C4-2B (cell line): ENCODE measurements around the gene SLC4A4.

Source experiments
- H3K27ac ChIP-seq: fragments of 450-650 bp; 2 replicates; pipeline ENCODE4 v1.5.1; 2017
- CTCF ChIP-seq: fragments of 450-650 bp; conservative IDR thresholded peaks from 2 replicates; pipeline ENCODE4 v1.5.1; 2017; ENCODE audit warnings: mild to moderate bottlenecking
- ZFX ChIP-seq: fragments of 450-650 bp; IDR thresholded peaks from 2 replicates; pipeline ENCODE4 v1.6.1; 2017

Gene SLC4A4

DNA sequence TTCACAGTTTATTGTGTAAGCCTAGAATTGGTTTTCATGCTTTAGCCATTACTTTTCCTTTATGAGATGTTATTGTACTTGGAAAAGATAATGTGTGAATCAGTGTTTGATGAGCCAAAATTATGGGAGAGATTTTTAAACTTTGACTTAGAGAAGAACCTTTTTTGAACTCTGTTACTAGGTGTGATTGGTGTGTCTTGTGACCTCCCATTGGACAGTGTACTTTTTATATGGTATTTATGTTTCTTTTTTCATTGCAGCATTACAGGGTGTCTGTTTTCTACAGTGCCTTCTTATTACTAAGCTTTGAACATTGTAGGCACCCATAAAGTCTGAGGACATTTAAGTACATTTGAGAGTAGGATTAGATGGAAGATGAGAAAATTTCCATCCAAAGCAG lies 91.1 kb downstream of the SLC4A4 start:
- TF ChIP-seq CTCF (no peak), ZFX (no peak)

GRCh38 chr4:71430609-71431008 lies 91.8 kb downstream of the SLC4A4 start:
- no peak overlapping the region for H3K27ac ChIP-seq
- TF ChIP-seq CTCF = no peak

More for the DNA sequence above, 91.1 kb downstream of the SLC4A4 start:
- H3K27ac ChIP-seq = no peak overlapping the region

DNA sequence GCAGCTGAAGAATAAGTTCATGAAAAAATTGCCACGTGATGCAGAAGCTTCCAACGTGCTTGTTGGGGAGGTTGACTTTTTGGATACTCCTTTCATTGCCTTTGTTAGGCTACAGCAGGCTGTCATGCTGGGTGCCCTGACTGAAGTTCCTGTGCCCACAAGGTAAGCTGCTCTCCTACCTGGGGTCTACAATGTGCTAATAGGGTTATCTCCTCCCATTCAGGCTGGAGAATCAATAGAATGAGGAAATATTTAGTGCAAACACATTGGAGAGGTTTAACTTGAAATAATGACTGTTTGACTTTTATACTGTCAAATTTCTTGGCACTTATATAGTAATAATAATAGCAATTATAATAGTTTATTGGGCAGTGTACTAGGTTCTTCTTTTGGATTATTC lies 101.8 kb downstream of the SLC4A4 start:
- TF ChIP-seq ZFX (no peak), CTCF (no peak)
- H3K27ac ChIP-seq = no peak overlapping the region

DNA sequence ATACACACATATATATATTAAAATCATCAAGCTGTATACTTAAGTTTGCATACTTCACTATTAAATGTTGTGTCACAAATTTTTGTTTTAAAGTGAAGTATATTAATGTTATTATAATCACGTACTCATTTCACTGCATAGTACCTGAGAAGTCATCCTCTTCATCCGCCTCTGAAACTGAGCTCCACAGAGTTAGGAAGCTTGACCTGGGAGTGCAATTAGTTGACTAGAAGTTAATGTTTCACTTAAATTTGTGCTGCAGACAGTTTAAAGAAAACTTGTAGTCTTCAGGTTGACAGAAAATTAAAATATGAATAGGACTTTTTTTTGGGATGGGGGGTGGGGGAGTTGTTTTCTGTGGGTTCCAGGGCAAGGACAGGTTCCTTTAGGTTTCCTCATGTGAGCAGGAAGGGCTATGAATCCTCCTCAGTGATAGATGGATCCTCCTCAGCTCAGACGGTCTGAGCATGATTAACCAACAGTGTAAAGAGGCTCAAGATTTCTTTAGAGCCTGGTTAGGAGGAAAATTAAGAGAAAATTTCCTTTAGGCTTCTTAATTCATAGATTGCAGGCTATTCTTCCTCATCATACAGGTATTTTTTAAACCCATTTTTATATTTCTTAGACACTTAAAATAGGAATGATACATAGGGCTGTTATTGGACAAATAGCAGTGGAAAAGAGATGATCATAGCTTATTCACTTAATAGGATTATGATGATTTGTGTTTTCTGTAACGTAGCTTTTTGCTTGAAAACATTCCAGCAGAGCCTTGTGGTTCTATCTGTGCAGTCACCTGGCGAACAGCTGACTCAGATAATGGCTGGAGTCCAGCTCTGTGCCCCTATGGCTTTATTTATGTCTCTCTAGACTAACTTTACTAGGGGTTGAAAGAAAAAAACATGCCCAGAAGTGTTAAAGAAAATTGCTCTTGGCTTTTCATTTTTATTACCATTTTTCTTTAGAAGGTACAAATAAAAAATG lies 102.7 kb downstream of the SLC4A4 start:
- TF ChIP-seq CTCF = no peak
- no peak for TF ChIP-seq ZFX
- no peak overlapping the region for H3K27ac ChIP-seq

GRCh38 chr4:71442336-71442735 lies 103.5 kb downstream of the SLC4A4 start:
- H3K27ac ChIP-seq = no peak overlapping the region
- TF ChIP-seq ZFX (no peak), CTCF (no peak)

- TF ChIP-seq CTCF (no peak), ZFX (no peak)
- H3K27ac ChIP-seq = no peak overlapping the region
Measured at GRCh38 chr4:71444395-71444794, 105.6 kb downstream of the SLC4A4 start.

DNA sequence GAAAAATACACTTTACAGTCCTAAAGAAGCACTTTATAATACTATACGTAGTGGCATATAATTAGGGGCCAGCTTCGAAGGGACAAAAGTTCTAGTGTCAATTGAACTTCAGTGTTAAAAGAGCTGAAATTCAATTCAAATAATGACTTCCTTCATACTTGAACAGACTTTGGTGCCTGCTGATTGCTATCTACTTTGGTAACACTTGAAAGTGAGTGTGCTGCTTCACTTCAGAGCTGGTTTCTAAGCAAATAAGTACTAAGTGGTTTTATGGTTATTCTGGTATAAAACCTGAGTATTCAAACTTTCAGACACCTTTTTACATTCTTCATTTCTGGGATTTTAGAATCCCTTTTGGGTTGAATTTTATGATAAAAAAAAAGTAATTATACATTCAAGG lies 107.0 kb downstream of the SLC4A4 start:
- H3K27ac ChIP-seq = no peak overlapping the region
- TF ChIP-seq ZFX = no peak
- TF ChIP-seq CTCF = no peak
